GM21737 (cell line): ENCODE data around the gene OR8S1.
"Not testable (repeated sequence)": the region's sequence is repeated elsewhere in the genome, so short reads cannot be mapped to it uniquely, and the experiment has no call there.

ENCODE experiments used
- ATAC-seq: cut with Tn5 transposase; IDR thresholded peaks from one replicate; pipeline ENCODE4 v1.9.1; 2021; ENCODE audit warnings: mild to moderate bottlenecking, moderate library complexity; ENCODE audit not compliant: unreplicated experiment

Gene OR8S1, protein sequence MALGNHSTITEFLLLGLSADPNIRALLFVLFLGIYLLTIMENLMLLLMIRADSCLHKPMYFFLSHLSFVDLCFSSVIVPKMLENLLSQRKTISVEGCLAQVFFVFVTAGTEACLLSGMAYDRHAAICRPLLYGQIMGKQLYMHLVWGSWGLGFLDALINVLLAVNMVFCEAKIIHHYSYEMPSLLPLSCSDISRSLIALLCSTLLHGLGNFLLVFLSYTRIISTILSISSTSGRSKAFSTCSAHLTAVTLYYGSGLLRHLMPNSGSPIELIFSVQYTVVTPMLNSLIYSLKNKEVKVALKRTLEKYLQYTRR

DNA sequence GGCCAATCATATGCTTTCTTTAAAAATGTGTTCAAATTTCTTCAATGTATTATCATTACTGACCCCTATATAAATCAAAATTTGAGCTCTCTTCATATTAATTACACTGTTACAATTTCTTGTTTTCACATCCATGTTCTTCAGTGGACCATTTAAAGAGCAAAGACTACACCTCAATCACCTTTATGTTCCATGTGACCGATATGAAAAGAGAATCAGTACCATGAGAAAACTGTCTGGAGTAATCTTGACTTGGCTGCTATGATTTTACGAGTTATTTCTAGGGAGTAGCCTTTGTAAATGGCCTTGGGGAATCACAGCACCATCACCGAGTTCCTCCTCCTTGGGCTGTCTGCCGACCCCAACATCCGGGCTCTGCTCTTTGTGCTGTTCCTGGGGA, at the start of gene OR8S1:
Gene OR8S1, plus strand, starts transcription at position 301 of the 400 bp plus-strand sequence. Its CDS starts 0 bp downstream, at position 301.
- ATAC-seq: no peak

DNA sequence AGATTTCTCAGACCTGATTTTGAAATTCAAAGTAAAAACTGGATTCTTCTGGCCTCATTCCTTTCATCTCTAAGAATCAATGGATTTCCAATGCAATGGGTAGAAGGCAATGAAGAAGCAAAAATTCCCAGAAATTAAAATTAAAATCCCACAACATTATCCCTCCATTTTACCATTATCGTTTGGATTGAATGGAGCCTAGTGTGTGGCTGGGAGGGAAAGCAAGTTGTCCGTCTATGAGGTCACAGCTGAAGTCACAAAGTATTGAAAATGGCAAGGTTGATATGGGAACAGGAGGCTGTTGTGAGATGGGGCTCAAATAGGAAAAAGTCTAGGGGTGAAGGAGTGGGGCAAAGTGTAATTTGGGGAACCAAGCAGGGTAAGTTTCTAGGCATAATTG, 43.2 kb upstream of the OR8S1 start, which contains the start of gene C12orf54:
Gene C12orf54, plus strand, starts transcription at position 301 of the 400 bp plus-strand sequence. CDS start 799 bp downstream, outside the sequence.
- no peak for ATAC-seq

DNA sequence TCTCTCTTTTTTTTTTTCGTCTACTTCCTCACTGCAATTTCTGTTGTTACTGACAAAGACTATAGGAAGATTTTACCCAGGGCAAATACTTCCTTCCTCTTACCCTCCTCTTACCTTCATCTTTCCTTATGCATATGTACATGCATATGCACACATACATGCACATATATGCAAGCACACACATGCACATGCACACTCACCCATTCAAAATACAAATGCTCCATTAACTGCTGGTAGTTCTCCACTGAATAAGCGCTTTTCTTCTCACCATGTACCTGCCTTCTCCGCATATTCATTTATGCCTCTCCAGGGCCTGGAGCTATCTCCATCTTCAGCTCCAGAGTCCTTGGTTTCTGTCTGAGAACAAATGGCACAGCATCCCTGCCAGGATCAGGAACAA, 42.5 kb upstream of the OR8S1 start:
- no peak for ATAC-seq

DNA sequence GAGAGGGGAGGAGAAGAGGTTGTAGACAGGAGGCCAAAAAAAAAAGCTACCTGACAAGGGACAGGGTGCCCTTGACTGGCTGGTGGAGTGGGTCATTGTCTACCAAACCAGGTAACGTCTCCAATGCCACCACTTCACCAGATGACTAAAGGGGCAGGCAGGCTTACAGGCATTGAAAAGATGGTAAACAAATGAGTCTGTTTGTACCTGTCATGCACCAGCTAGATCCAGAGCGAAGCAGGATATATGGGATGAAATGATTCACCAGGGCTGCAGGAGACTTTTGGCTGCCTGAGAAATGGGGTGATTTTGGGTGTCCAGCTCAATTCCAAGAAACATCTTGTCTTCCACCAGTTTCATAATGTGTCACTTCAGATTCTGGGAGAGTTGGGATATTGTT, 39.2 kb upstream of the OR8S1 start:
- ATAC-seq: no peak

DNA sequence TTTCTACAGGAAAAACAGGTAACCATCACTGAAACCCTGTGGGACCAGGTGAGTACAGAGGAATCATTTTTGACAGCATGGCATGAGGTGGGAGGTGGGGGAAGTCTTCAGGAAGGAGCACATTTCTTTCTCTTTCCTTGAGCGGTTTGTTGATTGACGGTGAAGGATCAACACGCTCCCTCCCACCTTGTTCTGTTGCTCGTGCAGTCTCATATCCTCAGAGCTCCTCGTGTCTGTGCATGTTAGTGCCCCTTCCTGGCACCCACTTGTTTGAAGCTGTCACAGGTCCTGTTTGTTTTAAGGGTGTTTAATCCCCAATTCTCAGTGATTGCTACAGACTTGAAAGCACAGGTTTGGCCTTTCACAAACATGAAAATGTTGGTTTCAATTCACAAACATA, 38.8 kb upstream of the OR8S1 start:
- no peak for ATAC-seq

DNA sequence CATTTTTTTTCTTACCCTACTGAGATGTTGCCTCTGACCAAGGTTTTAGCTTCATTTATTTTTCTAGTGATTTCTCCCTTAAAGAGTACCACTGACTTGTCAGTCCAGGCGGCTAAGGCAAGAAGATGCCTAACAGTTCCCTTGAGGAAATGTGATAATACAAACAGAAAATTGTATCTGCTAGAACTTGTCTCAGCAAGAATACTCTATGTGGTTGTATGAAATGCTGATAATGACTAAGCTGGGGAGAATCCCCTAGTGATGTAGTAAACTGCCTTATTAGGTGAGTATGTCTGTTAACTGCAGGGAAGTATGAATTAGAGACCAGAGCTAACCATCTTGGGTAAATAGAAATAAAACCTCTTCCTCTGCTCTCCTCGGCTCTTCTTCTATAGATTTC, 36.4 kb upstream of the OR8S1 start:
- peak; percentile 76 for ATAC-seq

DNA sequence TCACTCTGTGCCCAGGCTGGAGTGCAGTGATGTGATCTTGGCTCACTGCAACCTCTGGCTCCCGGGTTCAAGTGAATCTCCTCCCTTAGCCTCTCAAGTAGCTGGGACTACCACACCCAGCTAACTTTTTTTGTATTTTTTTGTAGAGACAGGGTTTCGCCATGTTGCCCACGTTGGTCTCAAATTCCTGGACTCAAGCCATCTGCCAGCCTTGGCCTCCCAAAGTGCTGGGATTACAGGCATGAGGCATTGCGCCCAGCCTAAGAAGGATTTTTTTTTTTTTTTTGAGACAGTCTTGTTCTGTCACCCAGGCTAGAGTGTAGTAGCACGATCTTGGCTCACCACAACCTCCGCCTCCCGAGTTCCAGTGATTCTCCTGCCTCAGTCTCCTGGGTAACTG, 36.0 kb upstream of the OR8S1 start:
- ATAC-seq: not testable (repeated sequence)

DNA sequence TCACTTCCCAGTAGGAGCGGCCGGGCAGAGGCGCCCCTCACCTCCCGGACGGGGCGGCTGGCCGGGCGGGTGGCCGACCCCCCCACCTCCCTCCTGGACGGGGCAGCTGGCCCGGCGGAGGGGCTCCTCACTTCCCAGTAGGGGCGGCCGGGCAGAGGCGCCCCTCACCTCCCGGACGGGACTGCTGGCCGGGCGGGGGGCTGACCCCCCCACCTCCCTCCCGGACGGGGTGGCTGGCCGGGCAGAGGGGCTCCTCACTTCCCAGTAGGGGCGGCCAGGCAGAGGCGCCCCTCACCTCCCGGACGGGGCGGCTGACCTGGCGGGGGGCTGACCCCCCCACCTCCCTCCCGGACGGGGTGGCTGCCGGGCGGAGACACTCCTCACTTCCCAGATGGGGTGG, 25.2 kb upstream of the OR8S1 start:
- not testable (repeated sequence) for ATAC-seq

DNA sequence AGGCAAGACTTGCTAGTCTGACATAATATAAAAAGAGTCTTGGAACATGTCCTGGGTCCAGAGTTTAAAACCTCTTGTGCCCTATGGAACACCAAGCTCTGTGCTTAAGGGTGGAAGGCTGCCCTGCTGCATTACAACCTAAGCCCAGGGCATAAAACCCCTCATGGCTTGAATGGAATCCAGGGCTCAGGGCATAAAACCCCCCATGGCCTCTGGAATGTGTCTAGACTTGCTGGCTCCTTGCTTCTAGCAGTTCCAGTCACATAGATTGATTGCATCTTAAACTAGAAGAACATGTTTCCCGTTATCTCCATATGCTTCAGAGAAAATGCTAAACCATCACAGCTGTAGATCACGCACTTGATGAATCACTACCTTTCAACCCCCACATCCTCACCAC, 18.6 kb upstream of the OR8S1 start:
- ATAC-seq: not testable (repeated sequence)

DNA sequence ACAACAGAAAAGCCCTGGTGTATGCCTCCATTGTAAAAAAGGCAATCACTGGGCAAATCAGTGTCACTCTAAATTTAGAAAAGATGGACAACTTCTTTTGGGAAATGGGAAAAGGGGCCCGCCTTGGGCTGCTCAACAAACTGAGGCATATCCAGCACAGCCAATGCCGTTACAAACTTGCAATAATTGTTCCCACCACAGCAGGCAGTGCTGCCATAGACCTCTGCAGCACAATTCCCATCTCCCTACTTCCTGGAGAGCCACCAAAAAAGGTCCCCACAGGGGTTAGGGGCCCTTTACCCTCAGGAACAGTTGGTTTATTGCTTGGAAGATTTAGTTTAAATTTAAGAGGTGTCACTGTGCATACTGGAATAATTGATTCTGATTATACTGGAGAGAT, 16.4 kb upstream of the OR8S1 start:
- ATAC-seq: no peak

DNA sequence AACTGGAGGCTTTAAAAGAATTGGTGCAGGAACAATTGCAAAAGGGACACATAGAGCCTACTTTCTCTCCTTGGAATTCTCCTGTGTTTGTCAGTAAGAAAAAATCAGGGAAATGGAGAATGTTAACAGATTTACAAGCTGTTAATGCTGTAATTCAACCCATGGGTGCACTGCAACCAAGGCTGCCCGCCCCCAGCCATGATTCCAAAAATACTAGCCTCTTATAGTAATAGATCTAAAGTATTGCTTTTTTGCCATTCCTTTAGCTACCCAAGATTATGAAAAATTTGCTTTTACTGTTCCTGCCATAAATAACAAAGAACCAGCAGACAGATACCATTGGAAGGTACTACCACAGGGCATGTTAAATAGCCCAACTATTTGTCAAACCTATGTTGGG, 15.3 kb upstream of the OR8S1 start:
- no peak for ATAC-seq

DNA sequence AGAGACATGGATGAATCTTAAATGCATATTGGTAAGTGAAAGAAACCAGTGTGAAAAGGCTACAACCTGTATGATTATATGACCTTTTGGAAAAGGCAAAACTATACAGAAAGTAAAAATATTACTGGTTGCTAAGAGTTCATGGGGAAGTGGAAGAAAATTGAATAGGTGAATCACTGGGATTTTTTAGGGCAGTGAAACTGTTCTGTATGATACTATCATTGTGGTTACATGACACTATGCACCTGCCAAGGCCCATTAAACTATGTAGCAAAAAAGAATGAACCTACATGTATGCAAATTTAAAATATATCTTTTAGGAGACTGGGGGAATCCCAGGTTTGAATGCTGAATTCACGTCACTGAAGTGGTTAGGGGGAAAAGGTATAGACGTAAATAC, 12.6 kb upstream of the OR8S1 start:
- ATAC-seq: no peak

DNA sequence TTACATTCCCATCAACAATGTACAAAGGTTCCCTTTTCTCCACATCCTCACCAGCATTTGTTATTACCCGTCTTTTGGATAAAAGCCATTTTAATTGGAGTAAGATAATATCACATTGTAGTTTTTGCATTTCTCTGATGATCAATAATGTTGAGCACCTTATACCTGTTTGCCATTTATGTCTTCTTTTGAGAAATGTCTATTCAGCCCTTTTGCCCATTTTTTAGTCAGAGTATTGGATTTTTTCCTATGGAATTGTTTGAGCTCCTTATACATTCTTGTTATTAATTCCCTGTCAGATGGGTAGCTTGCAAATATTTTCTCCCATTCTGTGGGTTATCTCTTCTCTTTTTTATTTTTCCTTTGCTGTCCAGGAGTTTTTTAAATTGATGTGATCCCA, 10.7 kb upstream of the OR8S1 start:
- no peak for ATAC-seq

DNA sequence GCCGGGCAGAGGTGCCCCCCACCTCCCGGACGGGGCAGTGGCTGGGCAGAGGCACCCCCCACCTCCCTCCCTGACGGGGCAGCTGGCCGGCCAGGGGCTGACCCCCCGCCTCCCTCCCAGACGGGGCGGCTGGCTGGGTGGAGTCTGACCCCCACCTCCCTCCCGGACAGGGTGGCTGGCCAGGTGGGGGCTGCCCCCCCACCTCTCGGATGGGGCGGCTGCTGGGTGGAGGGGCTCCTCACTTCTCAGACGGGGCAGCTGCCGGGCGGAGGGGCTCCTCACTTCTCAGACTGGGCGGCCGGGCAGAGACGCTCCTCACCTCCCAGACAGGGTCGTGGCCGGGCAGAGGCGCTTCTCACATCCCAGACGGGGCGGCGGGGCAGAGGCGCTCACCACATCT, 5.1 kb upstream of the OR8S1 start:
- not testable (repeated sequence) for ATAC-seq

DNA sequence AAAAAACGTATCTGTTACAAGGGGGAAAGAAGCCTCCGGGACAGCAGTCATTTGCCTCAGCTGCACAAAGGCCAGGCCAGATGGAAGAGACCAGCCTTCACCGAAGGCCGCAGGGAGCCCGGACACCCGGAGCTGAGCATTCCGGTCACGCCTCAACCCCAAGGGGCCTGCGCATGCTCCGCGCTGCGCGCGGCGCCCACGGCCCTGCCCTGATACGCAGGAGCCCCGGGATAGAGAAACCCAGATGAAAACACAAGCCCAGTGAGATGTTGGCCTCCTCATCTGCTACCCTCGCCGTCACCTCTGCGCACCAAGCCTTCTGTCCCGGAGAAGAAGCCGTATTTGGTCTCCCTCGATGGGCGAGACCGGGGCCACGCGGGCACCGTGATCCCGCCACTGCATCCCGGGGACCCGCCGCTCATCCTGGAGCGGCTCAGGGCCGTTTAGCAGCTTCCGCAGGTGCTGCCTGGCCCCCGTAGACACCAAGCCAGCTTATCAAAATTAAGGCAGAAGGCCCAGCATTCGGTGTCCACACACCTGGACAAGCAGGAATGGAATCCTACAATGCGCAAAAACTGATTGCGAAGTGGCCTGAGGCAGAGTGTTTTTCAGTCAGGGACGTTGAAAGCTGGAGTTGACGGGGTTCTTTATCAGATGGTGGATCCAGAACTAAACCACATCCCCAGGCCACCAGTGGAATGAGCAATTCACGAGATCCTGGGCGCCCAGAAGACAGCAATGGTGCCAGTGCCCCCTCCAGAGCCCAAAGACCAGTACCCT, 2.6 kb downstream of the OR8S1 start:
- no peak for ATAC-seq

DNA sequence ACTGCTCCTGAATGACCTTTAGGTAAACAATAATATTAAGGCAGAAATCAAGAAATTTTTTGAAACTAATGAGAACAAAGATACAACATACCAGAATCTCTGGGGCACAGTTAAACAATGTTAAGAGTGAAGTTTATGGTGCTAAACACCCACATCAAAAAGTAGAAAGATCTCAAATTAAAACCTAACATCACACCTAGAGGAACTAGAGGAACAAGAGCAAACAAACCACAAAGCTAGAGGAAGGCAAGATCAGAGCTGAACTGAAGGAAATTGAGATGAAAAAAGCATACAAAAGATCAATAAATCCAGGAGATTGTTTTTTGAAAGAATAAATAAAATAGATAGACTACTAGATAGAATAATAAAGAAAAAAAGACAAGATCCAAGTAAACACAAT, 7.2 kb downstream of the OR8S1 start:
- no peak for ATAC-seq

DNA sequence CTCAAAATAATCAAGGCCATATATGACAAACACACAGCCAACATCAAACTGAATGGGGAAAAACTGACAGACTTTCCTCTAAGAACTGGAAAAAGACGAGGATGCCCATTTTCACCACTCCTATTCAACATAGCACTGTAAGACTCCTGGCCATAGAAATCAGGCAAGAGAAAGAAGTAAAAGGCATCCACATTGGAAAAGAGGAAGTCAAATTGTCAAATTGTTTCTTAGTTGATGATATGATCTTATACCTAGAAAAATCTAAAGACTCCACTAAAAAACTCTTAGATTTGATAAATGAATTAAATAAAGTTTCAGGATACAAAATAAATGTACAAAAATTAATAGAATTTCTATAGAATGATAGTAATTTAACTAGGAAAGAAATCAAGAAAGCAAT, 11.2 kb downstream of the OR8S1 start:
- ATAC-seq: no peak

DNA sequence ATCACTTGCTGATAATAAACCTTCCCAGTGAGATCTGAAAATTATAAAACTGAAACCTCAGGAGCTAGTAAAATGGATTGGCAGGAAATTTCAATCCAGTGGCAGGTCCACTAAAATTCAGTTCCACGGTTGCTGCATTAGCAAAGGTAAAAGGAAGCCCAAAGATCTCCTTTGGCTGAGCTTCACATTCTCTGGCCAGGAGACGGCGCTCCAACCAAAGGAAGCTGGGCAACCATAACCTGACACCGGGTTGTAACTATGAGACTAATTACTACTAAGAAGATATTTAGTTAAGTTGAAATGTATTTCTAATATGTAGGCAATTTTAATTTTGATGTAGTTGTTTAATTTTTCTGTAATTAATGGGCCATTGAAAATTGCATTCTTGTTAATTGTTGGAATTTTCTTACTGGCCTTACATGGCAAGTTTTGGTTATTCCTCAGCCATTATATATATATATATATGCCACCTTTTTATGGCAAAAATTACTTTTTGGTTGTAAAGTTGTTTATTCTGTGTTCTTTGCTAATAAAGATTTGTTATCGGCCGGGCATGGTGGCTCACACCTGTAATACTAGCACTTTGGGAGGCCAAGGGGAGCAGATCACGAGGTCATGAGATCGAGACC, 17.0 kb downstream of the OR8S1 start:
- ATAC-seq: no peak

DNA sequence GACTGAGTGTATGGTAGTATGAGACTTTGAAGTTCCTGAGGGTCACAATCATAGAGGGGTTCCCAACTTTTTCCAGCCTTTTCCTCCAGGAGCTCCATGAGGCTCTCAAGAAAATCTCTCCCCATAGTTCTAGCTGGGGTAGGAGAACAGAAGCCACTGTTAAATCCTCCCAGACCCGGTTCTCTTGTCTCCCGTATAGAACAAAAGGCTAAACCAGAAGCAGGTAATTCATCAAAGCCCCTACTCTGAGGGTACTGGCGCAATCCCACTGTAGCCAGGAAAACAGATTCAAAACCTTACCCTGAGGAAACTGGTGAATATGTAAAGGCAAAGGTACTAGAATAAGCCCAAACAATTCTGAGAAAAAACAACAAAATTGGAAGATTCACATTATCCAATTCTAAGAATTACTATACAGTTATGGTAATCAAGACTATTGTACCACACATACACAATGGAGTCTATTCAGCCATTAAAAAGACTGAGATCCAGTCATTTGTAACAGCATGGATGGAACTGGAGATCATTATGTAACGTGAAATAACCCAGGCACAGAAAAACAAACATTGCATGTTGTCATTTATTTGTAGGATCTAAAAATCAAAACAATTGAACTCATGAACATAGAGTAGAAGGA, 20.5 kb downstream of the OR8S1 start:
- ATAC-seq: no peak

DNA sequence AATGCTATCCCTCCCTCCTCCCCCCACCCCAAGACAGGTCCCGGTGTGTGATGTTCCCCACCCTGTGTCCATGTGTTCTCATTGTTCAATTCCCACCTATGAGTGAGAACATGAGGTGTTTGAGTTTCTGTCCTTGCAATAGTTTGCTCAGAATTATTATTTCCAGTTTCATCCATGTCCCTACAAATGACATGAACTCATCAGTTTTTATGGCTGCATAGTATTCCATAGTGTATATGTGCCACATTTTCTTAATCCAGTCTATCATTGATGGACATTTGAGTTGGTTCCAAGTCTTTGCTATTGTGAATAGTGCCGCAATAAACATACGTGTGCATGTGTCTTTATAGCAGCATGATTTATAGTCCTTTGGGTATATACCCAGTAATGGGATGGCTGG, 21.6 kb downstream of the OR8S1 start:
- not testable (repeated sequence) for ATAC-seq

DNA sequence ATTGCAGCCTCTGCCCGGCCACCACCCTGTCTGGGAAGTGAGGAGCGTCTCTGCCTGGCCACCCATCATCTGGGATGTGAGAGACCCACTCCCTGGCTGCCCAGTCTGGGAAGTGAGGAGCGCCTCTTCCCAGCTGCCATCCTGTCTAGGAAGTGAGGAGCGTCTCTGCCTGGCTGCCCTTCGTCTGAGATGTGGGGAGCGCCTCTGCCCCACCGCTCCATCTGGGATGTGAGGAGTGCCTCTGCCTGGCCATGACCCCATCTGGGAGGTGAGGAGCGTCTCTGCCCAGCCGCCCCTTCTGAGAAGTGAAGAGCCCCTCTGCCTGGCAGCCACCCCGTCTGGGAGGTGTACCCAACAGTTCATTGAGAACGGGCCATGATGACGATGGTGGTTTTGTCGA, 26.2 kb downstream of the OR8S1 start:
- ATAC-seq: not testable (repeated sequence)
